Brain pericyte (primary cell): ENCODE data around the gene NHLH1.

Source experiments
- DNase-seq: peaks from one replicate; pipeline ENCODE4 v3.0.0-alpha.2; 2012; ENCODE audit warnings: low read depth, low spot score

Gene NHLH1

DNA sequence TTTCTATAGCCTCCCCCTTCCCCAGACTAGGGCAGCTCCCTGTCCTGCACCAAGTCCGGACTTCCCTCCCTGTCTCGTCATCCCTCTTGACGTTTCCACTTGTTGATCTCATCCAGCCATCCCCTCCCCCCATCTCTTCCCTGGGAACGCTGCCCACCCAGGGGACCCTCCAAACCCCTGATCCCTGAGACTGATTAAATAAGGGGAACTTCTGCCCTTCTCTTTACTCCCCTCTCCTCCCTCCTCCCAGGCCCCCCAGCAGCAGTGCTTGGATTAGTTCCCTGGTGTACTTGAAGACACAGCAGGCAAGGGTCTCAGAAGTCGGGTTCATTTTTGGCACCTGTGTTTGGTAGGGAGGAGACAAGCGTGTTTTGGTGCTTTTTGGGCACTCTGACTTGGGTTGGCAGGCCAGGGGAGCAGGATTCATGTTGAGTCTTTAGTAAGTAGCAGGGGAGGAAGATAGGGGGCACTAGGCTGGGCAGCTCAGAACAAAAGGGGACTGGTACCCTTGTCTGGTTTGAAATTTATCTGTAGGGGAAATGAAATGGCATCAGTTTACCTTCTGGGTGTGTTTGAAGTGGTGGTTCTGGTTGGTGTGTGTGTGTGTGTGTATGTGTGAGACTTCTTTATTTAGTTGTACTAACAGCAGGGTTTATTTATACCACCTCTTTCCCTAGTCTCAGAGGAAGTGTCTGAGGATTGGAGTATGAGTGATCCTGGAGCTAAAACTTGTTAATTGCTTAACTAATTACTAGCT lies 44.6 kb downstream of the NHLH1 start:
- no peak for DNase-seq

DNA sequence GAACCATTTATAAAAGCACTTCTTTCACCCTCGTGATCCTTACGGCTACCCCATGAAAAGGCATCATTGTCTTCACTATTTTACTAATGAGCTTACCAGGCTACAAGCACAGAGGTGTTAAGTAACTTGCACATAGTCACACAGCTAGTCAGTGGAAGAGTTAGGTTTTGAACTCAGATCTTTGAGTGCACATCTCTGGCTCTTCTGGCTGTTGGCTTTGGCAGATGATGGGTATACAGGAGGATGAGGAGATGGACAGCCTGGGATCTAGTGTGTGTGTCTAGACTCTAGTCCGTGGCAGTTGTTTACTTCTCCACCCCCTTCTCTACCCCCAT lies 45.1 kb downstream of the NHLH1 start:
- DNase-seq, result no peak

DNA sequence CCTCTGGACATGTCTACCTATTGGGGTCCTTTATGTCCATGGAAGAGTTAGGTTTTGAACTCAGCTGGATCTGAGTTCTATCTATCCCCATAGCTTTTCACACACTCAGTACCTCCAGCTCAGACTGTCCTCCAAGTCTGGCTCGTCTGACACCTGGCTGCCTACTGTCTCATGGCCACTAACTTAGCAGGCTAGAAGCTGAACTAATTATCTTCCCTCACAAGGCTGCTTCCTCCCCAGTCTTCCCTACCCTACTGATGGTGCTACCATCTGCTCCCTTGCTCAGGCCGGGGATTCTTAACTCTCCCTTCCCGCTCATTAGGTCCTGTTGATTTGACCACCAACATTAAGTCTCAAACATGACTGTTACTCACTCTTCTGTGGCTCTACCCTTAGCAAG lies 46.8 kb downstream of the NHLH1 start:
- no peak for DNase-seq

DNA sequence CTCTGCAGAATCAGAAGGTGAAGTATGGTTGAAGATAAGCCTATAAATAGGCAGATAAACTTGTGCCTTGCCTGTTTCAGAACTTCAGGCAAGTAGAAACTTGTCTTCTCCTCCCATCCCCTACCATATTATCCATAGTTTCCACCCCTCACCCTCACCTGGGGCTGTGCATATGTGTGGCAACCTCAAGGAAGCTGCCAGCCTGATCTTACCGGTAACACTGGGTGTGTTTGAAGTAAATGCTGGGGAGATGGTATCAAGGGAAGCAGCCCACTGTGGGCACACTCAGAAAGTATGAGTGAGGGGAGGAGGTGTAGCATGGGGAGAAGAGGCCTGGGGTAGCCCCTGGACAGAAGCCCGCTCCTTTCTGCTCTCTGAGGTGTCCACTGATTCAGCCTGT lies 48.0 kb downstream of the NHLH1 start:
- DNase-seq, result no peak

DNA sequence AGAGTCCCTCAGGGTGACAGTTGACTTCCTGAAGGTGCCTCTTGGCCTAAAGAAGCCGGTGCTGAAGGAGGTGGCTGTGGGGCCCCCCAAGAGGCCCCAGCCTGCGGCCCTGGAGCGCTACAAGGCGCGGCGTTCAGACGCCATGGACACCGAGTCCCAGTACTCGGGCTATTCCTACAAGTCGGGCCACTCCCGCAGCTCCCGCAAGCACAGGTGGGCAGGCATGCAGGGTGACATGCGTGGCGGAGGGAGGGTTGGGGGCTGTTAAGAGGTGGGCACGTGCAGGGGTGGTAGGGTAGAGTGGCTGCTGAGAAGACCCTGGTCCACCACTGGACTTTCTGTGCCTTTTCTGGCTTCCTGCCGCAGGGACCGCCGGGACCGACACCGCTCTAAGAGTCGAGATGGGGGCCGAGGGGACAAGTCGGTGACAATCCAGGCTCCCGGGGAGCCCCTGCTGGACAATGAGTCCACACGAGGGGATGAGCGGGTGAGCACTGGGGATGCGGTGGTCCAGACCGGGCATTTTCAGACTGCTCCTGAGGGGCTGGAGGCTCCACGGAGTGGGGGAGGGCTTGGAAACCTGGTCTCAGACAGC lies 48.9 kb downstream of the NHLH1 start:
- no peak for DNase-seq

DNA sequence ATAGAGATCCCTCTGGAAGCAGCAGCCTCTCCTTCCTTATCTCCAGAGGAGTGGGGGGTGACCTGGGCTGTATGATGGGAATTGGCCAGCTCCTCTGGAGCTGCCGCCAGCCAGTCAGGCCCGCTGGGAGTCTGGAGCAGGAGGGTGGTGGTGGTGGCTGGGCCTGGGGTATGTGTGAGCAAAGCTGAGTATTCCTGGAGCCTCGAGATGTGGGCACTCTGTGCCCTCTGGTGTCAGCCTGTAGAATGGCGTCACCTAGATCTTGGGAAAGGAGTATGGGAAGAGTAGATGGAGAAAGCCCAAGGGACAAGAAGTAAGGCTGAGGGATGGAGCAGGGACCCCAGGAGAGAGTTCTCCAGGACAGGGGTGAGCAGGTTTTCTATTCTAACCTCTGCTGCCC lies 49.5 kb downstream of the NHLH1 start:
- no peak for DNase-seq

DNA sequence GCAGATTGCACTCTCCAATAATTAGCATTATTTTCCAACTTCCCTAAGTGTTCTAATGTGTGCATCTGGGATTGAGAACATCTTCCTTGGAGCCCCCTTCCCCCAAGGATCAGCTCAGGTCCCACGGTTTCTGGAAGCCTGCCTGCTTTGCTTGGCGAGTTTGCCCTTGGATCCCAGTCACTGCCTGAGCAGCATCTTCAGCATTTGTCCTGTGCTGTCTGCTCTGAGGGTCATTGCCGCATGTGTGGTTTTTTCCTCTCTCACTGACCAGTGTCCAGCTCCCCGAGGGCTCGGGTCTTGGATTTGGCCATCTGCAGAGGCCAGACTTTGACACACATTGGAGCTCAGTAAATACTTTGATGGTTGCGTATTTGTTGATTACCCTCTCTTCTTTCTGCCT lies 51.6 kb downstream of the NHLH1 start:
- no peak for DNase-seq

DNA sequence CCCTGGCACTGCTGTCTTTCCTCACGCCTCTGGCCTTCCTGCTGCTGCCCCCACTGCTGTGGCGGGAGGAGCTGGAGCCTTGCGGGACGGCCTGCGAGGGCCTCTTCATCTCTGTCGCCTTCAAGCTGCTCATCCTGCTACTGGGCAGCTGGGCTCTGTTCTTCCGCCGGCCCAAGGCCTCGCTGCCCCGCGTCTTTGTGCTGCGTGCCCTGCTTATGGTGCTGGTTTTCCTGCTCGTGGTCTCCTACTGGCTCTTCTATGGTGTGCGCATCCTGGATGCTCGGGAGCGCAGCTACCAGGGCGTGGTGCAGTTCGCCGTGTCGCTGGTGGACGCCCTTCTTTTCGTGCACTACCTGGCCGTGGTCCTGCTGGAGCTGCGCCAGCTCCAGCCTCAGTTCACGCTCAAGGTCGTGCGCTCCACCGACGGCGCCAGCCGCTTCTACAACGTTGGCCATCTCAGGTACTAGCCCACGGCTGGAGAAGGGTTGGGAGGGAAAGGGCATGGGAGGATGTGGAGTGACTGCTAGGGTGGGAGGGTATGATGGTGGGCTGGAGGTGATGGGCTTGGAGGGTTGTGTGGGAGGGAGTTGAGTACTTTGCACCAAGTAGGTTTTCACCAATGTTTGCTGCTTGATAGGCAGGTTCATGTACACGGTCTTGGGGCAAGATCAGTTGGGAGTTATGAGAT lies 52.4 kb downstream of the NHLH1 start:
- DNase-seq, result no peak

DNA sequence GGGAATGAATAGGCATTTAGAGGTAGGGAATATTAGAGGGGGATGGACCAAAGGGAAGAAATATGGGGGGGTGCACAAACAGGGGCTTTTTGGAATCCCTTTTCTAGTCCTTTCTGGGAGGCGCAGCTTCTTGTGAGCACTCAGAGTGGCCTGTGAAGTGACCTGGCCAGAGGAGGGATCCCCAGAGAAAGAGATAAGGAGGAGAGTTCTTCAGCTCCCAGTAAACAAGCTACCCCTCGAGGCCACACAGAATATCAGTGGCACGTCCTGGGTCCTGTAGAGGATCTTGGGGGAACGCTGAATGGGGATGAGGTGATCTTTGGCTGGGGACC lies 52.9 kb downstream of the NHLH1 start:
- DNase-seq, result no peak

DNA sequence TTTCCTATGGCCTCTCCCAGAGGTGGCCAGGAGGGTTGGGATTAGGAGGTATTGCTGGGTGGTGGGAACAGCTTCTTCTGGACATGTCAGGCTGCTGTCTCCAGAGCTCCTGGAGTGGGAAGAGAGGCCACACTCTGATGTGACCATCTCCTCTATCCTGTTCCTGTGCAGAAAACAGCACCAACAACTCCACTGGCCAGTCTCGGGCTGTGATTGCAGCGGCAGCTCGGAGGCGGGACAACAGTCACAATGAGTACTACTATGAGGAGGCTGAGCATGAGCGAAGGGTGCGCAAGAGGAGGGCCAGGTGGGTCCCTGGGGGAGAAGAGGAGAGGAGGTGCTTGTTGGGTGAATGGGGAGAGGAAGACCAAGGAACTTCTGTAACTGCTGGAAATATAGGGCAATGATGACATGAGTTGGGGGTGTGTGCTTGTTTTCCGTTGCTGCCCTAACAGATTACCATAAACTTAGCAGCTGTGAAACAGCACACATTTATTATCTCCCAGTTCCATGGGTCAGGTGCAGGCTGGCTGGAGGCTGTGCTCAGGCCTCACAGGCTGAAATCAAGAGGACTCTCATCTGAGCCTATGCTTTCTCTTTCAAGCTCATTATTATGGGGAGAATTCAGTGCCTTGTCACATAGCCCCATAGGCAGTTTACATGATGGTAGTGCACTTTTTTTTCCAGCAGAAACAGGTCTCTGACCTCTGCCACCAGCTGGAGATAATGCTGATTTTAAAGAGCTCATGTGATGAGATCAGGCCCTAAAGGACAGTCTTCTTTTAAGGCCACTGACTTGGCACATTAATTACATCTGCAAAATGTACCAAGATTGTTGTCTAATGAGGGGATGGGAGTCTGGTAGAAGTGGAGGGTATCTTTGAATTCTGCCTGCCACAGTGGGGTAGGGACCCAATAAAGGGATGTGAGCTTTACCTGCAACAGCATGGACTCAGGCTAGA lies 54.3 kb downstream of the NHLH1 start:
- no peak for DNase-seq

DNA sequence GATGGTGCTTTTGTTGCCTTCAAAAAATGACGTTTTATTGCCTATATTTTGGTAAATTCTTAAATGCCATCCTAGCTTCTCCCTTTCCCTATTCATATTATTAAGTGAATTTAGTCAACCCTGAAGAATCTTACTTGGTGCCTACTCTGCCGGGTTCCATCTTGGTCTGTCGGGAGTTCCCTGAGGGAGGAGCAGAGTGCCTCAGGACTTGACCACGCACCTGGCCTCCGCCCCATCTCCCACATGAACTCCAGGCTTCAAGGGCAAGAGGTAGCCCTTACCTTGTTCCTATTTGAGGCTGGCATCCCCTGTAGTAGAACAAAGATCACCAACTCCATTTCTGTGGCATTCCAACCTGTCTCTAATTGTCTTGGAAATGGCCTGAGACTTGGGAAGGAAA lies 55.0 kb downstream of the NHLH1 start:
- DNase-seq, result no peak
